Measurements from ENCODE around the gene DARS1.

DARS1 gene

GRCh38 chr2:136024616-136025015, 39.2 kb upstream of the DARS1 start:
- Mint-ChIP-seq H3K27ac (peak overlapping the region; percentile 92 to 98 (median 98)), H3K36me3 (ENCODE audit: low read depth) (no peaks in the 10 kb centered on the region), H3K9me3 (no peaks in the 10 kb centered on the region), H3K4me1 (peaks cover 37% of the 10 kb centered on the region), H3K27me3 (ENCODE audit: low read depth) (no peaks in the 10 kb centered on the region), H3K4me3 (peak overlapping the region; percentile 66 to 73 (median 73))
- TF ChIP-seq CTCF (IDR thresholded peaks at IDR 0.05; ENCODE audit: unreplicated experiment in 3 of 3) = no peak

- peaks cover 41% of the 10 kb centered on the region for H3K4me1 Mint-ChIP-seq
- no peaks in the 10 kb centered on the region for H3K9me3 Mint-ChIP-seq
- peak overlapping the region in 1 of 3 experiments; percentile 34 for H3K4me3 Mint-ChIP-seq
- peak overlapping the region in 2 of 3 experiments; percentile 77 to 92 for H3K27ac Mint-ChIP-seq
- no peaks in the 10 kb centered on the region for H3K36me3 Mint-ChIP-seq (ENCODE audit: low read depth)
- no peak for TF ChIP-seq CTCF (IDR thresholded peaks at IDR 0.05; ENCODE audit: unreplicated experiment in 3 of 3)
- no peaks in the 10 kb centered on the region for H3K27me3 Mint-ChIP-seq (ENCODE audit: low read depth)
Observed at GRCh38 chr2:136024185-136024584, 38.8 kb upstream of the DARS1 start.

GRCh38 chr2:136023416-136023815, 38.0 kb upstream of the DARS1 start:
- no peaks in the 10 kb centered on the region for H3K27me3 Mint-ChIP-seq (ENCODE audit: low read depth)
- no peak for TF ChIP-seq CTCF (IDR thresholded peaks at IDR 0.05; ENCODE audit: unreplicated experiment in 3 of 3)
- no peaks in the 10 kb centered on the region for H3K9me3 Mint-ChIP-seq
- H3K4me3 Mint-ChIP-seq = no peak overlapping the region
- H3K4me1 Mint-ChIP-seq = peaks cover 37% of the 10 kb centered on the region
- no peak overlapping the region for H3K27ac Mint-ChIP-seq
- no peaks in the 10 kb centered on the region for H3K36me3 Mint-ChIP-seq (ENCODE audit: low read depth)

GRCh38 chr2:136022396-136023146, 37.1 kb upstream of the DARS1 start:
- Mint-ChIP-seq H3K27ac (no peak overlapping the region), H3K36me3 (ENCODE audit: low read depth) (no peaks in the 10 kb centered on the region), H3K27me3 (ENCODE audit: low read depth) (no peaks in the 10 kb centered on the region), H3K4me1 (peaks cover 31% of the 10 kb centered on the region), H3K9me3 (no peaks in the 10 kb centered on the region), H3K4me3 (no peak overlapping the region)
- no peak for TF ChIP-seq CTCF (IDR thresholded peaks at IDR 0.05; ENCODE audit: unreplicated experiment in 3 of 3)

GRCh38 chr2:136021976-136022375, 36.5 kb upstream of the DARS1 start:
- TF ChIP-seq CTCF (IDR thresholded peaks at IDR 0.05; ENCODE audit: unreplicated experiment in 3 of 3) = no peak
- Mint-ChIP-seq H3K27ac (peak overlapping the region in 1 of 3 experiments; percentile 24), H3K36me3 (ENCODE audit: low read depth) (no peaks in the 10 kb centered on the region), H3K4me1 (peaks cover 25% of the 10 kb centered on the region), H3K4me3 (no peak overlapping the region), H3K9me3 (no peaks in the 10 kb centered on the region), H3K27me3 (ENCODE audit: low read depth) (no peaks in the 10 kb centered on the region)

- Mint-ChIP-seq H3K27me3 (ENCODE audit: low read depth) (no peaks in the 10 kb centered on the region), H3K4me1 (peaks cover 27% of the 10 kb centered on the region), H3K27ac (no peak overlapping the region), H3K36me3 (ENCODE audit: low read depth) (no peaks in the 10 kb centered on the region), H3K9me3 (no peaks in the 10 kb centered on the region), H3K4me3 (no peak overlapping the region)
- no peak for TF ChIP-seq CTCF (IDR thresholded peaks at IDR 0.05; ENCODE audit: unreplicated experiment in 3 of 3)
Observed at GRCh38 chr2:136021406-136021805, 36.0 kb upstream of the DARS1 start.

Measured in nephron (organoid).